Panc1 (cell line): ENCODE measurements around the gene FARS2. TPM values are rescaled to one million over a fixed set of nuclear protein-coding genes. Genes with fewer than 3 reads are reported as not detected.

Experiments
- ATAC-seq: fragments of 200-7000 bp; cut with Tn5 transposase; 2 replicates; pipeline ENCODE4 v1.9.1; 2020; ENCODE audit warnings: mild to moderate bottlenecking, moderate library complexity
- BruUV-seq: library from RNA; stranded (reverse); fragments of 400-500 nt; replicated peaks from 2 replicates; lab custom pipeline; 2021; lab: Mats Ljungman, UMichigan
- CTCF ChIA-PET: fragments of 300-600 bp; sonication (Branson Sonifier 250); formaldehyde crosslinking; loops from one replicate; lab custom pipeline; 2022; ENCODE audit warnings: antibody characterized with exemption; lab: Charles Lee
- POLR2A ChIA-PET: fragments of 300-600 bp; sonication (Branson Sonifier 250); formaldehyde crosslinking; loops from one replicate; lab custom pipeline; 2022; ENCODE audit warnings: antibody characterized with exemption; lab: Charles Lee
- DNase-seq: peaks from one replicate; pipeline ENCODE4 v3.0.0-alpha.2; 2010; ENCODE audit warnings: low read depth, low spot score
- H3K27ac ChIP-seq: 2 replicates; pipeline ENCODE4 v1.5.1; 2011; ENCODE audit warnings: mild to moderate bottlenecking, low read length, inconsistent platforms
- H3K27me3 ChIP-seq: fragments of 200-500 bp; sonication (Bioruptor generic); 2 replicates; pipeline ENCODE4 v1.6.0; 2014; ENCODE audit warnings: low read length, inconsistent platforms; ENCODE audit not compliant: control insufficient read depth, insufficient read depth
- H3K36me3 ChIP-seq: fragments of 200-500 bp; sonication (Bioruptor generic); 2 replicates; pipeline ENCODE4 v1.5.1; 2014; ENCODE audit warnings: inconsistent platforms, mild to moderate bottlenecking, low read length, moderate library complexity; ENCODE audit not compliant: control insufficient read depth, insufficient read depth
- H3K4me1 ChIP-seq: 2 replicates; pipeline ENCODE4 v1.5.1; 2011; ENCODE audit warnings: inconsistent platforms, mild to moderate bottlenecking, low read length, moderate library complexity; ENCODE audit not compliant: control insufficient read depth, insufficient read depth
- H3K4me3 ChIP-seq, 2 experiments: 2 replicates each; pipeline ENCODE4 v1.5.1; 2011 to 2012; ENCODE audit warnings: low read depth in 2 of 2, low read length in 2 of 2, mild to moderate bottlenecking in 2 of 2, inconsistent platforms in 1 of 2, moderate library complexity in 1 of 2
- H3K9me3 ChIP-seq: fragments of 200-500 bp; sonication (Bioruptor generic); 2 replicates; pipeline ENCODE4 v1.5.1; 2014; ENCODE audit warnings: low read depth, mild to moderate bottlenecking, inconsistent platforms, low read length, moderate library complexity; ENCODE audit not compliant: control insufficient read depth, insufficient read depth
- CTCF ChIP-seq: fragments of 450-650 bp; IDR thresholded peaks from 2 replicates; pipeline ENCODE4 v1.5.1; 2017; ENCODE audit warnings: mild to moderate bottlenecking
- POLR2AphosphoS5 ChIP-seq: IDR thresholded peaks from 2 replicates; pipeline ENCODE4 v1.6.1; 2012; ENCODE audit warnings: mild to moderate bottlenecking, low read depth, low read length, moderate library complexity
- REST ChIP-seq, 2 experiments: IDR thresholded peaks; 2 replicates each; pipeline ENCODE4 v1.6.1; 2011 to 2012; ENCODE audit warnings: low read depth in 2 of 2, control low read depth in 1 of 2, low read length in 1 of 2, mild to moderate bottlenecking in 1 of 2, moderate library complexity in 1 of 2; ENCODE audit not compliant: insufficient read depth in 1 of 2
- SIN3A ChIP-seq: IDR thresholded peaks from 2 replicates; pipeline ENCODE4 v1.6.1; 2012; ENCODE audit warnings: low read depth, mild to moderate bottlenecking, low read length, moderate library complexity, borderline replicate concordance; ENCODE audit not compliant: insufficient read depth
- TCF7L2 ChIP-seq: IDR thresholded peaks from 2 replicates; pipeline ENCODE4 v1.6.1; 2011; ENCODE audit warnings: mild to moderate bottlenecking, low read depth, low read length, inconsistent platforms
- in situ Hi-C: cut with HindIII; loops from 2 replicates; pipeline ENCODE4 v1.10.0; 2016; ENCODE audit warnings: low sequenced_read_pairs, low pct_unique_long_range_greater_than_20kb
- intact Hi-C: fragments of 100-400 bp; cut with micrococcal nuclease; formaldehyde crosslinking; loops from one replicate; pipeline ENCODE4 v1.10.0; 2022; ENCODE audit not compliant: unreplicated experiment
- total RNA-seq: library from RNA; stranded (reverse); gene quantifications from one replicate; pipeline ENCODE4 v1.2.1, GENCODE V29; 2021; ENCODE audit not compliant: unreplicated experiment

Gene FARS2
- total RNA-seq, 1 experiment from 2014 or later = 12.8 TPM

DNA sequence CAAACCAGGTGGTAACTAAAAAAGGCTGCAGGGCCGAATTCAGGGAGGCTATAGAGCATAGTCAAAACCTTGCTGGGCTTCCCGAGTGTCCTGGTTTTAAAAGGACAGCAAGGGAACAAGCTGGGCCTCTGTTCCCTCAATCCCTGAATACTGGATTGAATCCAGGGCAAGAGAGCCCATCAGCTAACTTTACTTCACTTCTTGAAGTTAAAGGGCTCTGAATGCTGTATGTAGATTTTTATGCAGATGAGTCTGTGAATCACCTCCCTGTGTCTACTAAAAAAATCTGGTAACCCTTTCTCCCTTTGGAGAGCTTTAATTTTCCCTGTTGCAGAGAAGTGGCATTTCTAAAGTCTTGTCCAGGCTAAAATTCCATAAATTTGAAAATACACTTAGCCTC is 30.0 kb upstream of the FARS2 start:
- no peak for TF ChIP-seq SIN3A
- TF ChIP-seq POLR2AphosphoS5 = no peak
- no peak for TF ChIP-seq CTCF
- no peak for TF ChIP-seq REST (IDR thresholded peaks at IDR 0.05; ENCODE audit: insufficient read depth in 1 of 2, low read depth in 2 of 2, low read length in 1 of 2)
- no peak for TF ChIP-seq TCF7L2

DNA sequence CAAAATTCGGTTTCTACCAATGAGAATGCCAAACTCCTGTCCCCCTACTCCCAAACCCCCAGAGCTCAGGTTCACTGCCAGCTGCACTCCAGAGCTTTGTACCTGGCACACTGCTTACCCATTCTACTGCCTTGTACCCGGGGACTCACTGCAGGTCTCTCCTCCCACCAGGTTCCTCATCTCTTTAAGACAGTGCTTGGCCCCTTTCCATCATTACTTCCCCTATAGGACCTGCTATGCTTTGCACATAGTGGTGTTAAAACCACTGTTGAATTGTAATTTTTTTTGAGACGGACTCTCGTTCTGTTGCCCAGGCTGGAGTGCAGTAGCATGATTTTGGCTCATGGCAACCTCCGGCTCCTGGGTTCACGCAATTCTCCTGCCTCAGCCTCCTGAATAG is 26.4 kb upstream of the FARS2 start:
- Histone ChIP-seq H3K4me1 (no peaks in the 10 kb centered on the region), H3K27me3 (no peaks in the 10 kb centered on the region), H3K9me3 (no peaks in the 10 kb centered on the region), H3K27ac (no peak overlapping the region), H3K4me3 (no peak overlapping the region), H3K36me3 (no peaks in the 10 kb centered on the region)
- intact Hi-C loops (no loop called here), in situ Hi-C loops (no loop called here)
- DNase-seq (no peak), ATAC-seq (no peak)
- TF ChIP-seq POLR2AphosphoS5 (no peak), CTCF (no peak), REST (IDR thresholded peaks at IDR 0.05; ENCODE audit: insufficient read depth in 1 of 2, low read depth in 2 of 2, low read length in 1 of 2) (no peak), SIN3A (no peak), TCF7L2 (no peak)
- ChIA-PET CTCF (no interaction called here), POLR2A (no interaction called here)
- BruUV-seq = no TSS peak

More for the DNA sequence above, 30.0 kb upstream of the FARS2 start:
- no peaks in the 10 kb centered on the region for H3K36me3 ChIP-seq
- no peak overlapping the region for H3K27ac ChIP-seq
- no peaks in the 10 kb centered on the region for H3K4me1 ChIP-seq
- no TSS peak for BruUV-seq
- ChIA-PET POLR2A (interaction anchor here (0.6 kb wide), 1 partner anchor 1633 kb away, joined by 3 read pairs; no protein-coding TSS in a partner anchor), CTCF (no interaction called here)
- ATAC-seq (no peak), DNase-seq (no peak)
- in situ Hi-C loops = no loop called here
- no peaks in the 10 kb centered on the region for H3K9me3 ChIP-seq
- intact Hi-C loops = no loop called here
- no peak overlapping the region for H3K4me3 ChIP-seq
- no peaks in the 10 kb centered on the region for H3K27me3 ChIP-seq
